ENCODE measurements around the gene CLIC4. TPM values are rescaled to one million over a fixed set of nuclear protein-coding genes. Genes with fewer than 3 reads are reported as not detected.

Gene CLIC4
- total and polyA plus RNA-seq, 9 of the 15 experiments (the other 6 are each of a cell fraction or from before 2014, with no cell fraction given), result 16.0 to 67.5 (median 38.4) TPM

- no peak for ATAC-seq
- POLR2A ChIA-PET, result interaction anchor here (1.3 kb wide), 1 partner anchor 13 kb away, joined by 5 read pairs; no protein-coding TSS in a partner anchor
- no peak overlapping the region; the same call in 1 of the 2 replicates for H2AFZ ChIP-seq (ENCODE audit: low read depth, low read length)
- FAIRE-seq, result no peak
- in situ Hi-C loops (cut with MboI), result no loop called here
- H3K4me3 ChIP-seq, result no peak overlapping the region
- 66% methylated on average over 4 of the region's 4 CpGs for WGBS (ENCODE audit: insufficient coverage, low coverage, missing lambda C conversion rate)
- H3K4me2 ChIP-seq (ENCODE audit: insufficient read depth, low read length), result no peak overlapping the region
- H3K9ac ChIP-seq (ENCODE audit: insufficient read depth in 1 of 2, low read depth in 2 of 2, low read length in 2 of 2), result peak overlapping the region in 1 of 2 experiments; percentile 38; a peak in 1 of 4 replicates
- intact Hi-C loops (cut with micrococcal nuclease), result no loop called here
- H4K20me1 ChIP-seq (replicated peaks; ENCODE audit: control insufficient read depth, insufficient read depth, low read length), result no peaks in the 10 kb centered on the region
- H3K79me2 ChIP-seq (ENCODE audit: control insufficient read depth, insufficient read depth, low read length), result no peaks in the 10 kb centered on the region
- no peaks in the 10 kb centered on the region for H3K9me3 ChIP-seq (replicated peaks; ENCODE audit: control insufficient read depth, insufficient read depth, low read depth, low read length)
- DNase-seq (ENCODE audit: extremely low read depth in 1 of 4, low spot score in 3 of 4), result peak in 1 of 4 experiments; percentile 1
- no peak overlapping the region for H3K27ac ChIP-seq (ENCODE audit: extremely low read depth, low read depth, low read length)
- BruUV-seq (replicated peaks), result no TSS peak
- CTCF ChIA-PET (ENCODE audit: low intra/inter-chr PET ratio), result no interaction called here
- H3K36me3 ChIP-seq (ENCODE audit: control insufficient read depth, insufficient read depth, low read length), result no peaks in the 10 kb centered on the region
- H3K4me1 ChIP-seq (replicated peaks in 1 of 2; ENCODE audit: control insufficient read depth in 2 of 2, insufficient read depth in 2 of 2, low read length in 2 of 2), result peaks cover 0 to 12% of the 10 kb centered on the region in 2 experiments; a peak in 2 of 5 replicates
- H3K9me1 ChIP-seq (ENCODE audit: control insufficient read depth, insufficient read depth, low read length), result no peaks in the 10 kb centered on the region
- H3K27me3 ChIP-seq (ENCODE audit: control insufficient read depth in 2 of 2, insufficient read depth in 2 of 2, low read length in 2 of 2), result no peaks in the 10 kb centered on the region
- no peak for TF ChIP-seq GMEB1 (CRISPR knock-in tag; IDR thresholded peaks at IDR 0.05)
- 0 out of 2 replicates have a peak, but pooled peaks have one; percentile 11 for TF ChIP-seq STAG1 (CRISPR knock-in tag; IDR thresholded peaks at IDR 0.05; ENCODE audit: borderline replicate concordance)
Measured at GRCh38 chr1:24713176-24713575, 32.1 kb upstream of the CLIC4 start.

- DNase-seq (ENCODE audit: extremely low read depth in 1 of 4, low spot score in 3 of 4), result peak in 2 of 4 experiments; percentile 3 to 4
- in situ Hi-C loops (cut with MboI) (no loop called here), intact Hi-C loops (cut with micrococcal nuclease) (no loop called here)
- Histone ChIP-seq H3K9me1 (ENCODE audit: control insufficient read depth, insufficient read depth, low read length) (no peaks in the 10 kb centered on the region), H3K27ac (ENCODE audit: extremely low read depth, low read depth, low read length) (no peak overlapping the region), H3K36me3 (ENCODE audit: control insufficient read depth, insufficient read depth, low read length) (no peaks in the 10 kb centered on the region), H3K79me2 (ENCODE audit: control insufficient read depth, insufficient read depth, low read length) (no peaks in the 10 kb centered on the region), H3K9ac (ENCODE audit: insufficient read depth in 1 of 2, low read depth in 2 of 2, low read length in 2 of 2) (no peak overlapping the region), H4K20me1 (replicated peaks; ENCODE audit: control insufficient read depth, insufficient read depth, low read length) (no peaks in the 10 kb centered on the region), H3K27me3 (ENCODE audit: control insufficient read depth in 2 of 2, insufficient read depth in 2 of 2, low read length in 2 of 2) (no peaks in the 10 kb centered on the region), H3K4me1 (replicated peaks in 1 of 2; ENCODE audit: control insufficient read depth in 2 of 2, insufficient read depth in 2 of 2, low read length in 2 of 2) (peaks cover 0 to 12% of the 10 kb centered on the region in 2 experiments; a peak in 2 of 5 replicates), H2AFZ (ENCODE audit: low read depth, low read length) (peak overlapping the region; percentile 25; the same call in 1 of the 2 replicates), H3K9me3 (replicated peaks; ENCODE audit: control insufficient read depth, insufficient read depth, low read depth, low read length) (no peaks in the 10 kb centered on the region), H3K4me2 (ENCODE audit: insufficient read depth, low read length) (no peak overlapping the region), H3K4me3 (no peak overlapping the region)
- CTCF ChIA-PET (ENCODE audit: low intra/inter-chr PET ratio), result no interaction called here
- TF ChIP-seq ZBTB5 (IDR thresholded peaks at IDR 0.05) (no peak), PTTG1 (tag; IDR thresholded peaks at IDR 0.05; ENCODE audit: low read depth) (no peak), POLR2A (conservative IDR thresholded peaks at IDR 0.05) (no peak), ZBTB34 (CRISPR knock-in tag; IDR thresholded peaks at IDR 0.05) (no peak), L3MBTL2 (IDR thresholded peaks at IDR 0.05) (no peak), TAL1 (IDR thresholded peaks at IDR 0.05) (no peak)
- no peak for FAIRE-seq
- ATAC-seq, result no peak
- whole genome bisulfite sequencing (ENCODE audit: insufficient coverage, low coverage, missing lambda C conversion rate), result 26% methylated on average over 5 of the region's 5 CpGs
- no TSS peak for BruUV-seq (replicated peaks)
- POLR2A ChIA-PET, result interaction anchor here (1.3 to 1.6 kb wide), 2 partner anchors 8 to 12 kb away, joined by 5 read pairs; no protein-coding TSS in a partner anchor
Measured at GRCh38 chr1:24713736-24714135, 31.5 kb upstream of the CLIC4 start.

Measured in K562 (cell line).